Smooth muscle cell (in vitro differentiated cells): ENCODE data around the gene BCOR. TPM values are rescaled to one million over a fixed set of nuclear protein-coding genes. Genes with fewer than 3 reads are reported as not detected.

Experiments
- DNase-seq: peaks from one replicate; lab custom pipeline; 2025; ENCODE audit not compliant: unreplicated experiment; lab: John Stamatoyannopoulos, UW
- H2AFZ ChIP-seq: fragments of 200-600 bp; sonication (generic); 2 replicates; pipeline ENCODE4 v1.6.0; 2016; ENCODE audit warnings: antibody characterized with exemption, low read depth, mild to moderate bottlenecking
- H3F3A ChIP-seq: fragments of 200-600 bp; sonication (generic); 2 replicates; pipeline ENCODE4 v1.6.0; 2017; ENCODE audit warnings: antibody characterized with exemption, low read depth
- H3K27ac ChIP-seq: fragments of 200-600 bp; sonication (generic); 2 replicates; pipeline ENCODE4 v1.5.1; 2016; ENCODE audit warnings: low read depth, mild to moderate bottlenecking
- H3K27me3 ChIP-seq: fragments of 200-600 bp; sonication (generic); 2 replicates; pipeline ENCODE4 v1.6.1; 2016; ENCODE audit warnings: low read depth, mild to moderate bottlenecking
- H3K36me3 ChIP-seq: fragments of 200-600 bp; sonication (generic); 2 replicates; pipeline ENCODE4 v1.5.1; 2016; ENCODE audit warnings: low read depth
- H3K4me1 ChIP-seq: fragments of 200-600 bp; sonication (generic); 2 replicates; pipeline ENCODE4 v1.5.1; 2016; ENCODE audit warnings: low read depth
- H3K4me2 ChIP-seq: fragments of 200-600 bp; sonication (generic); 2 replicates; pipeline ENCODE4 v1.6.0; 2016; ENCODE audit warnings: mild to moderate bottlenecking
- H3K4me3 ChIP-seq: fragments of 200-600 bp; sonication (generic); 2 replicates; pipeline ENCODE4 v1.5.1; 2016; ENCODE audit warnings: mild to moderate bottlenecking
- H3K79me2 ChIP-seq: fragments of 200-600 bp; sonication (generic); 2 replicates; pipeline ENCODE4 v1.6.0; 2016; ENCODE audit warnings: low read depth, mild to moderate bottlenecking
- H3K9ac ChIP-seq: fragments of 200-600 bp; sonication (generic); 2 replicates; pipeline ENCODE4 v1.6.0; 2016; ENCODE audit warnings: low read depth
- H3K9me3 ChIP-seq: fragments of 200-600 bp; sonication (generic); replicated peaks from 2 replicates; pipeline ENCODE4 v1.5.1; 2016; ENCODE audit warnings: low read depth
- H4K20me1 ChIP-seq: fragments of 200-600 bp; sonication (generic); 2 replicates; pipeline ENCODE4 v1.6.0; 2016; ENCODE audit warnings: low read depth
- WGBS: methylation state at CpG from one replicate; pipeline ENCODE4 v1.1.7; 2016; ENCODE audit warnings: low lambda C conversion rate; 5-methylcytosine and 5-hydroxymethylcytosine counted together
- polyA plus RNA-seq: library from polyadenylated mRNA; unstranded; fragments of >200 nt; fragmentation: Nextera tagmentation; extraction: Ambion mirVana; gene quantifications from 2 replicates; pipeline ENCODE4 v1.2.1, GENCODE V29; 2016
- total RNA-seq: library from RNA; depleted of rRNA; stranded (reverse); fragments of >200 nt; gene quantifications from 2 replicates; pipeline ENCODE4 v1.2.3, GENCODE V29; 2014
- TF ChIP-seq, protein P1 (sequence below): fragments of 200-600 bp; sonication (generic); IDR thresholded peaks from 2 replicates; pipeline ENCODE4 v1.5.1; 2017; ENCODE audit warnings: borderline replicate concordance, mild to moderate bottlenecking, antibody characterized with exemption; ENCODE audit not compliant: insufficient read depth, poor library complexity, severe bottlenecking

BCOR gene
- total RNA-seq (28.0 and 28.5 TPM in 2 replicates), polyA plus RNA-seq (13.1 and 19.5 TPM in 2 replicates)

DNA sequence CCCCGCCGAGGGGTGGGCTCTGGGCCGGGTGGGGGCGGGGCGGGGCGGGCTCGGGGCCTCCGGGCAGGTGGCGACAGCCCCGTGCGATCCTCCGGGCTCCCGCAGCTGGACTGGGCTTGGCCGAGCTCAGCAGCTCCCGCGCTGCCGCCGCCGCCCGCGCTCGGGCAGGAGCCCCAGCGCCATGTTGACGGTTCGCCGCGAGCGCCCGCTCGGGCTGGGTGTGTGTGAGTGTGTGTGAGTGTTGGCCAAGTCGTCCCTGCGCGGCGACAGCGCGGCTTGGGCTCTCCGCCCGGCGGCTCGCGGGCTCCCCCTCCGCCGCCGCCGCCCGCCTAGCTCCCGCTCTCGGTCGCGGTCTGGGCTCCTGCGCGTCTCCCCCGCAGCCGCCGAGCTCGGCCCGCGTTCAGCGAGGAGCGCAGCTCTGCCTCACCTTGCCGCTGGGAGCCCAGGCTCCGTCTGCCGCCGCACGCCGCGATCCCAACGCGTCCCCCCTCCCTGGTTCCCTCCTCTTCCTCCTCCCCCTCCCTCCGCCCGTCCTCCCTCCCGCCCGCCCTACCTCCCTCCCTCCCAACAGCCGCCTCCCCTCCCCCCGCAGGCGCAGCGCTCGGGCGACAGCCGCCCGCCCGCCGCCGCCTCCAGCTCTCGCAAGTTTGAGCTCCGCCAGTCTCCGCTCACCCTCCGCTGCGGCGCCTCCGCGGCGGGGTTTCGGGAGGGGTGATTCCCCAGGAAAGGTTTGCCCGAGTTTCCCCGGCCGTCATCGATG, at the start of gene BCOR:
BCOR (minus strand) TSS at position 455 of the 760 bp plus-strand sequence. CDS start 20,029 bp downstream, outside the sequence.
- H2AFZ ChIP-seq: no peak within 1 kb of the TSS
- DNase-seq: peak; percentile 74
- peaks cover 35% of the 10 kb centered on the region for H4K20me1 ChIP-seq
- TF ChIP-seq, protein P1, sequence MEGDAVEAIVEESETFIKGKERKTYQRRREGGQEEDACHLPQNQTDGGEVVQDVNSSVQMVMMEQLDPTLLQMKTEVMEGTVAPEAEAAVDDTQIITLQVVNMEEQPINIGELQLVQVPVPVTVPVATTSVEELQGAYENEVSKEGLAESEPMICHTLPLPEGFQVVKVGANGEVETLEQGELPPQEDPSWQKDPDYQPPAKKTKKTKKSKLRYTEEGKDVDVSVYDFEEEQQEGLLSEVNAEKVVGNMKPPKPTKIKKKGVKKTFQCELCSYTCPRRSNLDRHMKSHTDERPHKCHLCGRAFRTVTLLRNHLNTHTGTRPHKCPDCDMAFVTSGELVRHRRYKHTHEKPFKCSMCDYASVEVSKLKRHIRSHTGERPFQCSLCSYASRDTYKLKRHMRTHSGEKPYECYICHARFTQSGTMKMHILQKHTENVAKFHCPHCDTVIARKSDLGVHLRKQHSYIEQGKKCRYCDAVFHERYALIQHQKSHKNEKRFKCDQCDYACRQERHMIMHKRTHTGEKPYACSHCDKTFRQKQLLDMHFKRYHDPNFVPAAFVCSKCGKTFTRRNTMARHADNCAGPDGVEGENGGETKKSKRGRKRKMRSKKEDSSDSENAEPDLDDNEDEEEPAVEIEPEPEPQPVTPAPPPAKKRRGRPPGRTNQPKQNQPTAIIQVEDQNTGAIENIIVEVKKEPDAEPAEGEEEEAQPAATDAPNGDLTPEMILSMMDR: no peak
- H3K36me3 ChIP-seq: no peaks in the 10 kb centered on the region
- peak within 1 kb of the TSS; percentile 90 for H3K4me2 ChIP-seq
- peak within 1 kb of the TSS; percentile 70 for H3K27ac ChIP-seq
- no peaks in the 10 kb centered on the region for H3K9me3 ChIP-seq
- WGBS: 12% methylated on average over 17 of the region's 98 CpGs
- peaks cover 40% of the 10 kb centered on the region for H3K4me1 ChIP-seq
- peak within 1 kb of the TSS; percentile 85 for H3K4me3 ChIP-seq
- H3K9ac ChIP-seq: peak within 1 kb of the TSS; percentile 70
- no peaks in the 10 kb centered on the region for H3K27me3 ChIP-seq
- peaks cover 30% of the 10 kb centered on the region for H3K79me2 ChIP-seq
- H3F3A ChIP-seq: peaks cover 30% of the 10 kb centered on the region

DNA sequence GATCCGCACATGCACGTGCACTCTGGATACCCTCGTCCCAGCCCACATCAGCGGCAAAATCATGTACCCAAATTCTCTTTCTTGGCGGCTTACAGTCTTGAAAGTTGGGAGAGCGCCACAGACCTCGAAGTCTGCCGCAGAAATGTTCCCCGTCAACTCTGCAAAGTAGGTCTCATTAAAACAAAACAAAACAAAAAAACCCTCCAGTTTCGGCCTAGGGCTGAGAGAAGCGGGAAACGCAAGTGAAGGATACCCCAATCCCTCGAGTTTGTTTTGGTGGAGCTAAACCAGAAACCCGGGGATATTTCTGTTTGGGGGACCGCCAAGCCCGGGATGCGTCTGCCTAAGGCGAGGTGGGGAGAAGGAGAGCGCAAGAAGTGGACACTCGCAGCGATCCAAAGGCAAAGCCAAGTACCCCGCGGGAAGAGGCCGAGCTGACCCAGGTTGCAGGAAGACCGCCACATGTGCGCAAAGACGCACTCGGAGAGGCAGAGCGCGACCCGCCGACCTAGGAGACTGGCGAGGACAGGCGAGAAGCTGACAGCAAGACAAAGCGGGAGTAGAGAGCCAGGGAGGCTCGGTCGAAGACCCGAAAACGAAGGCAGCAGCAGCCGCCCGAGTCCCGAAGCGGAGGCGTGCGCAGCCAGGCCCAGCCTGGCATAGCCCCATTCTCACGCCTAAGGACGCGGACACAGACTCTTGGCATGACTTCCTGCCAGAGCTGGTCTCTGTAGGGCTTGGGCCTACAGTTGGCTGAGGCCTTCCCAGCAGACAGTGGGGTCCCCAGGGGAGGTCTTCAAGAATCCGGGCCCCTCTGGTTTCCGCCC, 49.6 kb upstream of the BCOR start:
- Histone ChIP-seq H3K79me2 (no peaks in the 10 kb centered on the region), H2AFZ (no peak overlapping the region), H3F3A (peaks cover 10% of the 10 kb centered on the region), H3K36me3 (no peaks in the 10 kb centered on the region), H3K9me3 (no peaks in the 10 kb centered on the region), H3K4me3 (peak overlapping the region; percentile 67), H3K27me3 (peaks cover 68% of the 10 kb centered on the region), H3K4me1 (peaks cover 39% of the 10 kb centered on the region), H3K4me2 (peak overlapping the region; percentile 93), H4K20me1 (peaks cover 14% of the 10 kb centered on the region), H3K27ac (no peak overlapping the region), H3K9ac (no peak overlapping the region)
- 39% methylated on average over 50 of the region's 50 CpGs for WGBS
- no peak for DNase-seq
- TF ChIP-seq, protein P1: no peak

DNA sequence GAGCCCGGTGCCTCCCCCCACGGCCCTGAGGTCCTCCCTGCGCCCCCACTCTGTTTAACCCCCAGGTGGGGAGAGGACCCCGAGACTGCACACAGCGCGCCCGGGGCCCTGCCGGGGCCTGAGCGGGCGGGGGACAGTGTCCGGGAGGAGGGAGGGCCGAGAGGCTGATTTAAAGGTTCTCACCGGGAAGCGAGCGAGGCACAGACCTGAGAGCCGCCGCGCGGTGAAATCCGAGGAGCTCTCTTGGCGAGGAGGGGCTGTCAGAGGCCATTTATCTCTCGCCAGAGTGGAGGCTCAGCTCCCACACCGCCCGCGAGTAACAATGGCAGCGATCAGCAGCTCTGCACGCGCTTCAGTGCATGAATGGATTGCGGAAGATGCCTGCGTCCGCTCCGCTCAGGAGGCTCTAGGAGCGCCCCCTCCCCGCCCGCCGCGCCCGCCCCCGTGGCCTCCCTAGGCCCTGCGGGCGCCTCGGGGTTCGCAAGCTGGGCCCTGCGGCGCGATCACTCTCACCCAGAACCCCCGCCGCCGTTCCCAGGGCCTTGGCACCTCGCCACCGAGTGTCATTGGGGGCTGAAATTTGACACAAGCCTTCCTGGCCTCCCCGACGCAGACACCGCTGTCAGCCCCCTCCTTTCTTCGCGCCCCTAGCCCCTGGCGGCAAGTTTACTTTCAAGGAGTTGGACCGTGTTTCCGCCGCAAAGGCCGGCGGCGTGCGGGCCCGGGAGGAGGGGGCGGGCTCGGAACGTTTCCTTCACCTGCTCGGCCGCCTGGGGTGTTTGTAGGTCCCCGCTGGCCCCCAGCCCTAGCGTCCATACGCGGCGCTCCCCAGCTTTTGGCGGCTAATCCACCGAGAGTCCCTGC, 48.7 kb upstream of the BCOR start:
- Histone ChIP-seq H3K36me3 (no peaks in the 10 kb centered on the region), H3K27me3 (peaks cover 60% of the 10 kb centered on the region), H3K4me2 (peak overlapping the region; percentile 93), H3K9ac (no peak overlapping the region), H4K20me1 (peaks cover 18% of the 10 kb centered on the region), H3F3A (peaks cover 9% of the 10 kb centered on the region), H3K79me2 (no peaks in the 10 kb centered on the region), H3K9me3 (no peaks in the 10 kb centered on the region), H3K4me3 (peak overlapping the region; percentile 67), H2AFZ (peak overlapping the region; percentile 65), H3K27ac (no peak overlapping the region), H3K4me1 (peaks cover 33% of the 10 kb centered on the region)
- WGBS: 10% methylated on average over 51 of the region's 77 CpGs
- TF ChIP-seq, protein P1: no peak
- DNase-seq: no peak
